ENCODE results near the gene MAST3.

- TF ChIP-seq, protein P1, sequence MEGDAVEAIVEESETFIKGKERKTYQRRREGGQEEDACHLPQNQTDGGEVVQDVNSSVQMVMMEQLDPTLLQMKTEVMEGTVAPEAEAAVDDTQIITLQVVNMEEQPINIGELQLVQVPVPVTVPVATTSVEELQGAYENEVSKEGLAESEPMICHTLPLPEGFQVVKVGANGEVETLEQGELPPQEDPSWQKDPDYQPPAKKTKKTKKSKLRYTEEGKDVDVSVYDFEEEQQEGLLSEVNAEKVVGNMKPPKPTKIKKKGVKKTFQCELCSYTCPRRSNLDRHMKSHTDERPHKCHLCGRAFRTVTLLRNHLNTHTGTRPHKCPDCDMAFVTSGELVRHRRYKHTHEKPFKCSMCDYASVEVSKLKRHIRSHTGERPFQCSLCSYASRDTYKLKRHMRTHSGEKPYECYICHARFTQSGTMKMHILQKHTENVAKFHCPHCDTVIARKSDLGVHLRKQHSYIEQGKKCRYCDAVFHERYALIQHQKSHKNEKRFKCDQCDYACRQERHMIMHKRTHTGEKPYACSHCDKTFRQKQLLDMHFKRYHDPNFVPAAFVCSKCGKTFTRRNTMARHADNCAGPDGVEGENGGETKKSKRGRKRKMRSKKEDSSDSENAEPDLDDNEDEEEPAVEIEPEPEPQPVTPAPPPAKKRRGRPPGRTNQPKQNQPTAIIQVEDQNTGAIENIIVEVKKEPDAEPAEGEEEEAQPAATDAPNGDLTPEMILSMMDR (conservative IDR thresholded peaks at IDR 0.05; ENCODE audit: low read length) = no peak
- TF ChIP-seq EZH2phosphoT487 (IDR thresholded peaks at IDR 0.05; ENCODE audit: borderline replicate concordance) = no peak
Measured at GRCh38 chr19:18072335-18072734, 25.2 kb upstream of the MAST3 start.
